GM18498 (cell line): ENCODE results near the gene RAC3.
A peak's percentile ranks its signal among the peaks of the same experiment; 100 is the strongest.

ENCODE experiments used
- ATAC-seq: cut with Tn5 transposase; IDR thresholded peaks from one replicate; pipeline ENCODE4 v1.9.1; 2021; ENCODE audit warnings: mild to moderate bottlenecking, moderate library complexity; ENCODE audit not compliant: unreplicated experiment

Gene RAC3

DNA sequence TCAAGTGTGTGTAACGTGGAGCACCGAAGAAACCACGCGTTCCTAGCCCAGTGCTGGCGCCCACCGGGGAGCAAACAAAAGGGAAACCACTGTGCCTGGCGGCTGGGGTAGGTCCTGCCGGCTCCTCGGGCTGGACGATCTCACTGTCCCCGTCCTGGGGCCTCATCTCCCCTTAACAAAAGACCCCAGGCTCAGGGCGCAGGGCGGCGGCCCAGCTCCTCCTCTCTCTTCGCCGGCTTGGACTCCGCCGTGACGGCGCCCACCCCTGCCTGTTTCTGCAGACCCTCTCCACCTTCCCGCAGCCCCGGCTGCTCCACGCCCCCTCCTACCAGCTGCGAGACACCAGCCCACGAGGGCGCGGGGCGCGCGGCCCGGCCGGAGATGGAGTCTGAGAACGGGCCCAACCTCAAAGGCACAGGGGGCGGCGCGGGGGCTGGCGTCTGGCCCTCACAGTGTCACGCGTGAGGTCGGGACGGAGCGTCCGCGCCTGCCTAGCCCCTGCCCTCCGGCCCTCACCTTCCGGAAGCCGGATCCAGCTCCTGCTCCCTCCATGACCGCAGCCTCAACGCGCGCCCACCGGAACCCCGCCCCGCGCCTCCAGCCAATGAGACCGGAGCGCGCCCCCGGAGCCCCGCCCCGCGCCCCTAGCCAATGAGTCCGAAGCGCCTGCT, 9.0 kb upstream of the RAC3 start, which contains the start of gene CENPX:
Gene CENPX, minus strand, starts transcription at position 569 of the 671 bp plus-strand sequence. Its CDS starts 17 bp downstream, at position 552.
- peak; percentile 17 for ATAC-seq

- peak; percentile 86 for ATAC-seq
Measured at GRCh38 chr17:82022981-82023446, 8.5 kb upstream of the RAC3 start, which contains the start of gene LRRC45. Gene LRRC45 (plus strand): TSS chr17:82023305. CDS start chr17:82023644, 339 bp downstream.

DNA sequence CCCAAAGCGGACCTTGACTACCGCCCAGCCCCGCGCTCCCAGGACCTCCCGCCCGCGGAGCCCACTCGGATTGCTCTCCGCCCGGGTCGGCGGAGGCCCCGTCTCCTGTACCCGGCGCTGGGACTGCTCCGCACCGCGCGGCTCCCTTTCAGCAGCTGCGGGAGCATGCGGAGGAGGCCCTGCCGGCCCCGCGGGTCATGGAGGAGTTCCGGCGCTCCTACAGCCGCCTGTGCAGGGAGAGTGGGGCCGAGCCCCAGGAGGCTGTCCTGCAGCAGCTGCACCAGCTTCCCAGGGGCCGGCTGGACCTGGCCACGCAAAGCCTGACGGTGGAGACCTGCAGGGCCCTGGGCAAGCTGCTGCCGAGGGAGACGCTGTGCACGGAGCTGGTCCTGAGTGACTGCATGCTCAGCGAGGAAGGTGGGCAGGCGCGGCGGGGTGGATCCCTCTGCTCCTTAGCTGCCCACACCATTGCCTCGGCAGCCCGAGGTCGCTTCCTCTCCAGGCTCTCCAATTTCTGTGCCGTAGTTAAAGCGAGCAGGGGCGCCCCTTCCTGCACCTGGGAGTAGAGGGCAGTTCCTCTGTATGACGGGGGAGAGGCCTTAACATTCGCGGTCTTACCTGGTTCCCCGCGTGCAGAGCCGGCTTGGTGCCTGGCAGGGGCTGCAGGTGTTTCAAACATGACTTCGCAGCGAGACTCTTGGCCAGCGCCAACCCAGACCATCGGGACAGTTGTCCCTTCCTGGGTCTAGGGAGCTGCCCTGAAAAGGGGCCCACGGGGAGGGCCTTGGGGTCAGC, 7.8 kb upstream of the RAC3 start:
- ATAC-seq = peak; percentile 3

GRCh38 chr17:82024859-82025258, 6.6 kb upstream of the RAC3 start:
- ATAC-seq = no peak

DNA sequence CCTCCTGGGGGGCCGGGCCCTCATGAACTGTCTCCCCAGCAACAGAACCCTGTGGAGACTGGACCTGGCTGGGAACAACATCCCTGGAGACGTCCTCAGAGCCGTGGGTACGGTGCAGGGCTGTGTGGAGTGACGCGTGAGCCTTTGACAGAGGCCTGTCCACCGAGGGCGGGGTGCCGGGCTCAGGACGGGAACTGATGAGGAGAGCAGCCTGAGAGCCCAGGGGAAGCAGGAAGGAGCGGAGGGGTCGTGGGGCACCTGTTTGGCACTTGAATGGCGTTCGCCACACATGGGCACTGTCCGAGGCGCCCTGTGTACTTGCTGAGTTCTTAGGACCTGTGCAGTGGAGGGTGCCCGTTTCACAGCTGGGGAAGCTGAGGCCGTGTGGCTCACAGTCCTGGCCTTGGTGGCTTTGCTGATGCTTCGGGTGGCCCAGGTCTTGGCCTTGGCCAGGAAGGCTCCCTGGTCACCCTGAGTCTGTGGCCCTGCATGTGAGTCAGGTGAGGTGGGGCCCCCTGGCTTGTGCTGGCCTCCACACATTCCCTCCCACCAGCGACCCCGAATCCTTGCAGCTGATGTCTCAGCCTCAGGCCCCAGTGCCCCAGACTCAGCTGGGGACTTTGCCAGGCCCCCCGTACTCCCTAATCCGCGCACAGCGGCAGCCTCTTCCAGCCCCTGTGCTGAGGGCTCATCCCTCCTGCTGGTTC, 5.9 kb upstream of the RAC3 start:
- ATAC-seq = no peak

DNA sequence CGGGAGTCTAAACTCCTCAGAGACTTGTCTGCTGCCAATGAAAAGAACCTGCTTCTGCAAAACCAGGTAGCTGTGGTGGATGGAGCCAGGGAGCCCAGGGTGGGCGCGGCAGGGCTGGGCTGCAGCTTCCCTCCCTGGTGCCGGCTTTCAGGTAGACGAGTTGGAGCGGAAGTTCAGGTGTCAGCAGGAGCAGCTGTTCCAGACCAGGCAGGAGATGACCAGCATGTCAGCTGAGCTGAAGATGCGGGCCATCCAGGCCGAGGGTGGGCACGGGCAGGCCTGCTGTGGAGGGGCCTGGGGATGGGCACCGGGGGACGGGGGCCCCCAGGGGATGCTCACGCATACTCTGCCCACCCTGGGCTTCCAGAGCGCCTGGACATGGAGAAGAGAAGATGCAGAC, 3.2 kb upstream of the RAC3 start:
- no peak for ATAC-seq

- no peak for ATAC-seq
Measured at GRCh38 chr17:82028966-82029365, 2.5 kb upstream of the RAC3 start.

- no peak for ATAC-seq
Measured at GRCh38 chr17:82029391-82029790, 2.1 kb upstream of the RAC3 start.

DNA sequence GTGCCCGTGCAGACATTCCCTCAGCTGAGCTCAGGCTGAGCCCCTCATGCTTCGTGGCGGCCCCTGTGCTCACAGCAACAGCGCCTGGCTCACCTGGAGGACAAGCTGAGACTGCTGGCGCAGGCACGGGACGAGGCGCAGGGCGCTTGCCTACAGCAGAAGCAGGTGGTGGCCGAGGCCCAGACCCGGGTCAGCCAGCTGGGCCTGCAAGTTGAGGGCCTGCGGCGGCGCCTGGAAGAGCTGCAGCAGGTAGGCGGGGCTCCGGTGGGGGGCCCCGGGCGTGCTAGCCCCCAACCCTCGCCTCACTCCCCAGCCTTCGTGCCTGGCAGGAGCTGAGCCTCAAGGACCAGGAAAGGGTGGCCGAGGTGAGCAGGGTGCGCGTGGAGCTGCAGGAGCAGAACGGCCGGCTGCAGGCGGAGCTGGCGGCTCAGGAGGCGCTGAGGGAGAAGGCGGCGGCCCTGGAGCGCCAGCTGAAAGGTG, 1.4 kb upstream of the RAC3 start:
- no peak for ATAC-seq

- no peak for ATAC-seq
Measured at GRCh38 chr17:82030470-82031302, 792 bp upstream of the RAC3 start.

GRCh38 chr17:82031885-82032627, 578 bp downstream of the RAC3 start:
- no peak for ATAC-seq

DNA sequence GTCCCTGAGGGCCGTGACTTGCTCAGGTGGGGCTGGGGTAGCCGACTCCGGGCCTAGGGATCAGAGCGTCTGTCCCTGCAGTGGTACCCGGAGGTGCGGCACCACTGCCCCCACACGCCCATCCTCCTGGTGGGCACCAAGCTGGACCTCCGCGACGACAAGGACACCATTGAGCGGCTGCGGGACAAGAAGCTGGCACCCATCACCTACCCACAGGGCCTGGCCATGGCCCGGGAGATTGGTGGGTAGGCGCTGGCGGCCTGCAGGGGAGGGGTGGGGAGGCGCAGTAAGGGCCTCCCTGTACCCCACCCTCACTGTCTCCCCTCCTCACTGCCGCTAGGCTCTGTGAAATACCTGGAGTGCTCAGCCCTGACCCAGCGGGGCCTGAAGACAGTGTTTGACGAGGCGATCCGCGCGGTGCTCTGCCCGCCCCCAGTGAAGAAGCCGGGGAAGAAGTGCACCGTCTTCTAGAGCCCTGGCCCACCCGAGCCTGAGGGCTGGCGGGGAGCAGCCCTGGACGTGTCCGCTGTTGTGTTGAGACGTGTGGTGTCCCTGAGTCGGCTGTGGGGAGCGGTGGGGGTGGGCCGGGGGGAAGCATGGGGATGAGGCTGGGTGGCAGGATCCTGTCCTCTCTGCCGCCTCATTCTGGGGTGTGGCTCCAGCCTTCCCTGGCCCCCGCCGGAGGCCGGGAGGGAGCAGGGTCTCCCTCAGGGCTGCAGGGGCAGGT, 2.0 kb downstream of the RAC3 start:
- ATAC-seq = no peak

- no peak for ATAC-seq
Measured at GRCh38 chr17:82034371-82035011, 3.0 kb downstream of the RAC3 start.

DNA sequence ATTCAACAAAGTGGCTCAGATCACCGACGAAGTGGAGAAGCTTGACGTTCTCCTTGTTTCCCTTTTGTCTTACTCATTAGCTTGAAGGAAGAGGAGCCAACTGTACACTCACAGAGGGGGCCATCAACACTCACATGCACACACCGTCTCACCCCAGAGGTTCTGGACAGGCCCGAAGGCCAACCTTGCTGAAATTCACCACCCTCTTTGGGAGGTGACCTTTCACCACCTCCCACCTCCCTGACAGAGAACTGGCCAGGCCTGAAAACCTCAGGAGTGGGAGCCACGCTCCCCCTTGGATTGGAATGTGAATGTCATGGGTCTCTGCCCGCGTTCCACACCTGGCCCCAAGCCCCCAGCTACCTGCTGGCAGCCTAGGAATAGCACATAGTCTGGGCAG, 4.0 kb downstream of the RAC3 start:
- no peak for ATAC-seq

- ATAC-seq = no peak
Measured at GRCh38 chr17:82035956-82036633, 4.6 kb downstream of the RAC3 start.

- ATAC-seq = no peak
Measured at GRCh38 chr17:82036634-82037091, 5.2 kb downstream of the RAC3 start.

GRCh38 chr17:82037092-82037888, 5.8 kb downstream of the RAC3 start, which contains the start of gene DCXR:
Gene DCXR (minus strand): TSS chr17:82037697. CDS start chr17:82037682, 15 bp downstream.
- peak; percentile 90 for ATAC-seq
